IMR-90 (cell line): Measurements from ENCODE around the gene SNAPC4. TPM values are rescaled to one million over a fixed set of nuclear protein-coding genes. Genes with fewer than 3 reads are reported as not detected.

Experiments used
- ATAC-seq: fragments of 200-7000 bp; cut with Tn5 transposase; 2 replicates; pipeline ENCODE4 v1.9.1; 2020; ENCODE audit warnings: low read depth, mild to moderate bottlenecking, moderate library complexity
- BruUV-seq: library from RNA; stranded (reverse); fragments of 400-500 nt; replicated peaks from 2 replicates; lab custom pipeline; 2021; lab: Mats Ljungman, UMichigan
- CTCF ChIA-PET: fragments of 300-600 bp; formaldehyde crosslinking; extraction: SDS; loops from one replicate; lab custom pipeline; 2021; ENCODE audit warnings: antibody characterized with exemption; lab: Yijun Ruan, JAX
- POLR2A ChIA-PET: fragments of 300-600 bp; sonication (Branson Sonifier 250); formaldehyde crosslinking; loops from one replicate; lab custom pipeline; 2022; ENCODE audit warnings: antibody characterized with exemption; ENCODE audit not compliant: unreplicated experiment; lab: Charles Lee
- DNase-seq: peaks from one replicate; pipeline ENCODE4 v3.0.0; 2013
- H2AFZ ChIP-seq: replicated peaks from 2 replicates; pipeline ENCODE3; 2013; ENCODE audit warnings: low read length, mild to moderate bottlenecking; ENCODE audit not compliant: poor library complexity
- H2AK5ac ChIP-seq: 2 replicates; pipeline ENCODE4 v1.6.1; 2013; ENCODE audit warnings: low read depth, low read length, inconsistent platforms
- H2AK9ac ChIP-seq: replicated peaks from 2 replicates; pipeline ENCODE3; 2013; ENCODE audit warnings: mild to moderate bottlenecking, low read depth, low read length, moderate library complexity; ENCODE audit not compliant: poor library complexity
- H2BK120ac ChIP-seq: 2 replicates; pipeline ENCODE4 v1.6.1; 2013; ENCODE audit warnings: low read depth, low read length, inconsistent platforms
- H2BK15ac ChIP-seq: 3 replicates; pipeline ENCODE4 v1.6.1; 2013; ENCODE audit warnings: low read depth, low read length, inconsistent platforms
- H2BK20ac ChIP-seq: 2 replicates; pipeline ENCODE4 v1.6.1; 2013; ENCODE audit warnings: low read depth, mild to moderate bottlenecking, inconsistent platforms, low read length, moderate library complexity
- H2BK5ac ChIP-seq: 2 replicates; pipeline ENCODE4 v1.6.1; 2013; ENCODE audit warnings: mild to moderate bottlenecking, low read depth, low read length, inconsistent platforms; ENCODE audit not compliant: poor library complexity, severe bottlenecking
- H3K14ac ChIP-seq: replicated peaks from 2 replicates; pipeline ENCODE4 v1.6.1; 2013; ENCODE audit warnings: low read depth, low read length, inconsistent platforms
- H3K18ac ChIP-seq: 2 replicates; pipeline ENCODE4 v1.6.1; 2013; ENCODE audit warnings: low read depth, low read length, control low read depth
- H3K23ac ChIP-seq: 2 replicates; pipeline ENCODE4 v1.6.1; 2013; ENCODE audit warnings: low read depth, low read length, inconsistent platforms
- H3K27ac ChIP-seq: 2 replicates; pipeline ENCODE4 v1.5.1; 2013; ENCODE audit warnings: mild to moderate bottlenecking, control low read depth, low read length; ENCODE audit not compliant: insufficient read depth
- H3K27me3 ChIP-seq: 2 replicates; pipeline ENCODE4 v1.6.1; 2013; ENCODE audit warnings: low read length; ENCODE audit not compliant: control insufficient read depth, insufficient read depth
- H3K36me3 ChIP-seq: 2 replicates; pipeline ENCODE4 v1.6.1; 2013; ENCODE audit warnings: low read length, mixed read lengths; ENCODE audit not compliant: control insufficient read depth, insufficient read depth
- H3K4ac ChIP-seq: 2 replicates; pipeline ENCODE4 v1.6.1; 2013; ENCODE audit warnings: low read depth, low read length, inconsistent platforms
- H3K4me1 ChIP-seq: 2 replicates; pipeline ENCODE4 v1.6.1; 2013; ENCODE audit warnings: low read length, mixed read lengths; ENCODE audit not compliant: control insufficient read depth, insufficient read depth
- H3K4me2 ChIP-seq: 2 replicates; pipeline ENCODE4 v1.6.1; 2013; ENCODE audit warnings: low read depth, mild to moderate bottlenecking, control low read depth, low read length, moderate library complexity
- H3K4me3 ChIP-seq: 2 replicates; pipeline ENCODE4 v1.5.1; 2013; ENCODE audit warnings: low read depth, mild to moderate bottlenecking, control low read depth, low read length, moderate library complexity; ENCODE audit not compliant: insufficient read depth
- H3K56ac ChIP-seq: 2 replicates; pipeline ENCODE4 v1.6.1; 2013; ENCODE audit warnings: low read length, inconsistent platforms; ENCODE audit not compliant: insufficient read depth; ENCODE audit errors: extremely low read depth
- H3K79me1 ChIP-seq, 2 experiments: 2 replicates each; pipeline ENCODE4 v1.6.1; 2013; ENCODE audit warnings: low read length in 2 of 2, inconsistent platforms in 1 of 2, low read depth in 1 of 2
- H3K9ac ChIP-seq: 2 replicates; pipeline ENCODE4 v1.6.1; 2013; ENCODE audit warnings: low read depth, low read length, control low read depth
- H3K9me1 ChIP-seq: 2 replicates; pipeline ENCODE4 v1.6.1; 2013; ENCODE audit warnings: low read length, inconsistent platforms; ENCODE audit not compliant: insufficient read depth
- H3K9me3 ChIP-seq: 2 replicates; pipeline ENCODE4 v1.6.1; 2013; ENCODE audit warnings: low read length; ENCODE audit not compliant: control insufficient read depth, insufficient read depth
- H4K20me1 ChIP-seq: 2 replicates; pipeline ENCODE4 v1.6.1; 2013; ENCODE audit warnings: low read length, inconsistent platforms; ENCODE audit not compliant: insufficient read depth
- H4K5ac ChIP-seq: 2 replicates; pipeline ENCODE4 v1.6.1; 2013; ENCODE audit warnings: mild to moderate bottlenecking, low read depth, low read length, control low read depth
- H4K8ac ChIP-seq, 2 experiments: 2 replicates each; pipeline ENCODE4 v1.6.1; 2013; ENCODE audit warnings: low read depth in 2 of 2, low read length in 2 of 2, control low read depth in 1 of 2, inconsistent platforms in 1 of 2
- H4K91ac ChIP-seq: 2 replicates; pipeline ENCODE4 v1.6.1; 2013; ENCODE audit warnings: low read depth, low read length, inconsistent platforms; ENCODE audit not compliant: insufficient read depth
- BHLHE40 ChIP-seq: fragments of 150-350 bp; IDR thresholded peaks from 2 replicates; pipeline ENCODE4 v1.6.1; 2016; ENCODE audit warnings: mild to moderate bottlenecking, low read depth, low read length
- CTCF ChIP-seq: conservative IDR thresholded peaks from 2 replicates; pipeline ENCODE4 v1.5.1; 2012; ENCODE audit warnings: mild to moderate bottlenecking, low read depth, low read length, improper control_type of control experiment
- FOS ChIP-seq: fragments of 150-350 bp; IDR thresholded peaks from 2 replicates; pipeline ENCODE4 v1.6.1; 2016; ENCODE audit warnings: low read depth, low read length
- MAFK ChIP-seq: IDR thresholded peaks from 2 replicates; pipeline ENCODE4 v1.6.1; 2012; ENCODE audit warnings: low read depth, low read length, improper control_type of control experiment
- MAZ ChIP-seq: IDR thresholded peaks from 2 replicates; pipeline ENCODE4 v1.6.1; 2012; ENCODE audit warnings: low read depth, mild to moderate bottlenecking, low read length, improper control_type of control experiment, moderate library complexity, borderline replicate concordance
- MXI1 ChIP-seq: IDR thresholded peaks from 2 replicates; pipeline ENCODE4 v1.6.1; 2012; ENCODE audit warnings: low read depth, mild to moderate bottlenecking, low read length, moderate library complexity, borderline replicate concordance
- NFE2L2 ChIP-seq: fragments of 150-350 bp; IDR thresholded peaks from 2 replicates; pipeline ENCODE4 v1.6.1; 2016; ENCODE audit warnings: low read depth, mild to moderate bottlenecking, low read length
- POLR2A ChIP-seq: IDR thresholded peaks from 2 replicates; pipeline ENCODE4 v1.6.1; 2012; ENCODE audit warnings: mild to moderate bottlenecking, low read depth, low read length
- RAD21 ChIP-seq: IDR thresholded peaks from 2 replicates; pipeline ENCODE4 v1.6.1; 2012; ENCODE audit warnings: low read length, improper control_type of control experiment
- RCOR1 ChIP-seq: IDR thresholded peaks from 2 replicates; pipeline ENCODE4 v1.6.1; 2012; ENCODE audit warnings: mild to moderate bottlenecking, low read length, improper control_type of control experiment; ENCODE audit not compliant: insufficient replicate concordance
- USF2 ChIP-seq: fragments of 150-350 bp; IDR thresholded peaks from 2 replicates; pipeline ENCODE4 v1.6.1; 2017; ENCODE audit warnings: mild to moderate bottlenecking, antibody characterized with exemption, low read length, low read depth
- WGBS, 2 experiments: methylation state at CpG; one replicate each; pipeline versions ENCODE4 v1.1.5 to v1.1.7; 2013; ENCODE audit warnings: missing lambda C conversion rate in 2 of 2; ENCODE audit not compliant: insufficient read length in 1 of 2; ENCODE audit errors: extremely low coverage in 2 of 2; 5-methylcytosine and 5-hydroxymethylcytosine counted together
- dilution Hi-C: fragments of 300-500 bp; cut with HindIII; formaldehyde crosslinking; loops from one replicate; pipeline ENCODE4 v1.14.3; 2018; ENCODE audit warnings: low sequenced_read_pairs; ENCODE audit not compliant: unreplicated experiment
- in situ Hi-C: fragments of 300-500 bp; cut with MboI; formaldehyde crosslinking; loops from 3 replicates; pipeline ENCODE4 v1.14.3; 2019; ENCODE audit warnings: low sequenced_read_pairs, inconsistent platforms, mixed read lengths
- intact Hi-C: fragments of 100-400 bp; cut with micrococcal nuclease; formaldehyde crosslinking; loops from 2 replicates; pipeline ENCODE4 v1.10.0; 2022
- polyA plus RNA-seq, 3 experiments: library from polyadenylated mRNA; depleted of rRNA; stranded (reverse); fragments of >200 nt; gene quantifications; 2 replicates each; pipeline ENCODE4 v1.2.3, GENCODE V29; 2012; ENCODE audit warnings: low replicate concordance in 1 of 3
- total RNA-seq: library from RNA; depleted of rRNA; stranded (reverse); fragments of >200 nt; gene quantifications from 2 replicates; pipeline ENCODE4 v1.2.3, GENCODE V29; 2012
- TF ChIP-seq, protein P1 (sequence below): fragments of 150-350 bp; IDR thresholded peaks from 2 replicates; pipeline ENCODE4 v1.6.1; 2016; ENCODE audit warnings: low read depth, mild to moderate bottlenecking, low read length, moderate library complexity, borderline replicate concordance

Gene SNAPC4
- total and polyA plus RNA-seq, 2 of the 4 experiments (the other 2 are of a cell fraction), result 2.5 to 6.5 TPM

DNA sequence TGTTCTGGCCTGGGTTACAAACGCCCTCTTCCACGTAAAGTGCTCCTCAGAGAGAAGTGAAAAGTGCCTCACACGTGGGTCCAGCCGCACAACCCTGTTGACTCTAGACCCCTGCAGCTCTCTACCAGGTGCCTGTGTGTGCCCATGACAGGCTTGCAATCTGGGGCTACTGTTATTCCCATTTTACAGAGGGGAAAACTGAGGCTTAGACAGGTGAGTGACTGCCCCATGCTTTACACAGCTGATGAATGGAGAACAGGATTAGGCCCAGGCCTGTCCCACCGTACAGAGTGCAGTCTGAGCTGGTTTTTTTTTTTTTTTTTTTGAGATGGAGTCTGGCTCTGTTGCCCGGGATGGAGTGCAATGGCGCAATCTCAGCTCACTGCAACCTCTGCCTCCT is 45.8 kb upstream of the SNAPC4 start:
- Histone ChIP-seq H3K56ac (no peak overlapping the region), H3K27ac (no peak overlapping the region), H3K9me1 (no peaks in the 10 kb centered on the region), H3K79me1 (peaks cover 15 to 44% of the 10 kb centered on the region in 2 experiments; a peak in 3 of 4 replicates), H4K91ac (no peak overlapping the region), H4K8ac (no peak overlapping the region), H3K27me3 (no peaks in the 10 kb centered on the region), H2AFZ (no peak overlapping the region), H2AK5ac (no peak overlapping the region), H3K4ac (no peak overlapping the region), H2BK5ac (no peak overlapping the region), H2BK120ac (no peak overlapping the region), H4K20me1 (peaks cover 30% of the 10 kb centered on the region), H3K9me3 (no peaks in the 10 kb centered on the region), H4K5ac (no peak overlapping the region), H2BK20ac (no peak overlapping the region), H3K4me2 (no peak overlapping the region), H3K18ac (no peak overlapping the region), H3K23ac (no peak overlapping the region), H3K9ac (no peak overlapping the region), H2BK15ac (no peak overlapping the region), H3K4me3 (no peak overlapping the region), H3K36me3 (peaks cover 86% of the 10 kb centered on the region), H3K14ac (no peak overlapping the region), H3K4me1 (no peaks in the 10 kb centered on the region), H2AK9ac (peak overlapping the region; percentile 42)
- BruUV-seq, result no TSS peak
- no peak for ATAC-seq
- CTCF ChIA-PET, result no interaction called here
- POLR2A ChIA-PET, result no interaction called here
- dilution Hi-C loops, result no loop called here
- no peak for TF ChIP-seq BHLHE40
- TF ChIP-seq, protein P1, sequence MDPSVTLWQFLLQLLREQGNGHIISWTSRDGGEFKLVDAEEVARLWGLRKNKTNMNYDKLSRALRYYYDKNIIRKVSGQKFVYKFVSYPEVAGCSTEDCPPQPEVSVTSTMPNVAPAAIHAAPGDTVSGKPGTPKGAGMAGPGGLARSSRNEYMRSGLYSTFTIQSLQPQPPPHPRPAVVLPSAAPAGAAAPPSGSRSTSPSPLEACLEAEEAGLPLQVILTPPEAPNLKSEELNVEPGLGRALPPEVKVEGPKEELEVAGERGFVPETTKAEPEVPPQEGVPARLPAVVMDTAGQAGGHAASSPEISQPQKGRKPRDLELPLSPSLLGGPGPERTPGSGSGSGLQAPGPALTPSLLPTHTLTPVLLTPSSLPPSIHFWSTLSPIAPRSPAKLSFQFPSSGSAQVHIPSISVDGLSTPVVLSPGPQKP, result no peak
- TF ChIP-seq MAFK, result no peak
- TF ChIP-seq MXI1, result no peak
- no peak for TF ChIP-seq RAD21
- no peak for TF ChIP-seq USF2
- TF ChIP-seq NFE2L2, result no peak
- TF ChIP-seq MAZ, result no peak
- TF ChIP-seq POLR2A, result no peak
- no peak for TF ChIP-seq CTCF
- TF ChIP-seq FOS, result no peak
- TF ChIP-seq RCOR1, result no peak
- intact Hi-C loops, result no loop called here
- in situ Hi-C loops, result no loop called here
- no peak for DNase-seq
- no CpG with 5 or more reads among the region's 7 CpGs for WGBS, 2 experiments
